Lower leg skin (tissue), 4 donors: ENCODE measurements around the gene VPS50. TPM values are rescaled to one million over a fixed set of nuclear protein-coding genes. Genes with fewer than 3 reads are reported as not detected.

Experiments used
- DNase-seq, 2 donors: peaks; one replicate each; pipeline ENCODE4 v3.0.0-alpha.2; 2019; ENCODE audit warnings: low spot score in 2 of 2
- H3K4me3 ChIP-seq: fragments of 200-600 bp; sonication (generic); 2 replicates; pipeline ENCODE4 v1.5.1; 2017; ENCODE audit warnings: mild to moderate bottlenecking, low read depth; ENCODE audit not compliant: poor library complexity, severe bottlenecking
- CTCF ChIP-seq, 3 donors: fragments of 450-650 bp; IDR thresholded peaks; one replicate each; pipeline ENCODE4 v1.5.1; 2016; ENCODE audit warnings: antibody characterized with exemption in 3 of 3, mild to moderate bottlenecking in 3 of 3, moderate library complexity in 2 of 3
- POLR2A ChIP-seq, 2 donors: fragments of 450-650 bp; IDR thresholded peaks; one replicate each; pipeline ENCODE4 v1.6.1; 2016 to 2017; ENCODE audit warnings: antibody characterized with exemption in 2 of 2, mild to moderate bottlenecking in 1 of 2, moderate library complexity in 1 of 2
- WGBS, 2 donors: methylation state at CpG; one replicate each; pipeline ENCODE4 v1.1.5; 2018; 5-methylcytosine and 5-hydroxymethylcytosine counted together
- intact Hi-C: fragments of 100-400 bp; cut with DNase I; formaldehyde crosslinking; loops from one replicate; pipeline ENCODE4 v1.15.0; 2023; ENCODE audit warnings: low total_unique reads
- total RNA-seq, 4 donors: library from RNA; depleted of rRNA; stranded (reverse); fragments of >200 nt; gene quantifications; one replicate each; pipeline ENCODE4 v1.1.0, GENCODE V29; 2016

Gene VPS50
- 10 to 100 TPM; 17.6 to 34.5 (median 24.6) TPM for total RNA-seq

GRCh38 chr7:93231799-93232672 lies at the start of gene VPS50:
VPS50 (plus strand) TSS chr7:93232366; CDS start chr7:93232468, 102 bp downstream.
- WGBS, 2 donors: 0% methylated on average over 40 of the region's 40 CpGs
- intact Hi-C loops: no loop called here
- TF ChIP-seq CTCF (IDR thresholded peaks at IDR 0.05) (no peak), POLR2A (IDR thresholded peaks at IDR 0.05) (no peak)
- peak within 1 kb of the TSS; percentile 75 for H3K4me3 ChIP-seq
- DNase-seq: peak; percentile 97 to 99

GRCh38 chr7:93185303-93186027 lies 46.7 kb upstream of the VPS50 start:
- intact Hi-C loops: no loop called here
- TF ChIP-seq CTCF (IDR thresholded peaks at IDR 0.05): no peak
- TF ChIP-seq POLR2A (IDR thresholded peaks at IDR 0.05): no peak
- 54 to 66% methylated on average over 1 of the region's 1 CpG for WGBS, 2 donors
- DNase-seq: no peak
- H3K4me3 ChIP-seq: no peak overlapping the region

GRCh38 chr7:93188870-93189634 lies 43.1 kb upstream of the VPS50 start:
- intact Hi-C loops: no loop called here
- WGBS, 2 donors: 66 to 71% methylated on average over 6 of the region's 6 CpGs
- H3K4me3 ChIP-seq: no peak overlapping the region
- TF ChIP-seq POLR2A (IDR thresholded peaks at IDR 0.05): no peak
- TF ChIP-seq CTCF (IDR thresholded peaks at IDR 0.05): no peak
- DNase-seq: no peak

- DNase-seq: no peak
Observed at GRCh38 chr7:93194386-93194785, 37.8 kb upstream of the VPS50 start.

More at GRCh38 chr7:93194386-93194785, 37.8 kb upstream of the VPS50 start:
- no peak overlapping the region for H3K4me3 ChIP-seq
- WGBS, 2 donors: 53 to 63% methylated on average over 3 of the region's 3 CpGs
- intact Hi-C loops: no loop called here
- TF ChIP-seq CTCF (IDR thresholded peaks at IDR 0.05) (no peak), POLR2A (IDR thresholded peaks at IDR 0.05) (no peak)
